SHP77 (cell line): Measurements from ENCODE around the gene MRPL18.
A peak's percentile ranks its signal among the peaks of the same experiment; 100 is the strongest.
"Not testable (repeated sequence)": the region's sequence is repeated elsewhere in the genome, so short reads cannot be mapped to it uniquely, and the experiment has no call there.

Source experiments
- DNase-seq, 2 experiments: peaks; one replicate each; lab custom pipeline; 2025; lab: John Stamatoyannopoulos, UW

Gene MRPL18

DNA sequence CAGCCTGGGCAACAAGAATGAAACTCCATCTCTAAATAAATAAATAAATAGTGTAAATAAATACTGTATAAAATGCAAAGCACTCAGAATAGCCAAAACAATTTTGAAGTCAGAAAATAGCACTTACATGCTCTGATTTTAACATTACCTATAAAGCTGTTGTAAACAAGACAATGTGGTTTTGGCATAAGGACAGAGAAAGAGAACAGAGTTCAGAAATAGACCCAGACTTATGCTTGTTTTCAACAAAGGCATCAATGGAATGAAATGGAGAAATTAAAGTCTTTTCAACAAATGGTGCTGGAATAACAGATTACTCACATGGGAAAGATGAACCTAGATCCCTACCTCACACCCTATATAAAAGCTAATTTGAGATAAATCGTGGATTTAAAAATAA, 18.1 kb upstream of the MRPL18 start:
- DNase-seq, result no peak

DNA sequence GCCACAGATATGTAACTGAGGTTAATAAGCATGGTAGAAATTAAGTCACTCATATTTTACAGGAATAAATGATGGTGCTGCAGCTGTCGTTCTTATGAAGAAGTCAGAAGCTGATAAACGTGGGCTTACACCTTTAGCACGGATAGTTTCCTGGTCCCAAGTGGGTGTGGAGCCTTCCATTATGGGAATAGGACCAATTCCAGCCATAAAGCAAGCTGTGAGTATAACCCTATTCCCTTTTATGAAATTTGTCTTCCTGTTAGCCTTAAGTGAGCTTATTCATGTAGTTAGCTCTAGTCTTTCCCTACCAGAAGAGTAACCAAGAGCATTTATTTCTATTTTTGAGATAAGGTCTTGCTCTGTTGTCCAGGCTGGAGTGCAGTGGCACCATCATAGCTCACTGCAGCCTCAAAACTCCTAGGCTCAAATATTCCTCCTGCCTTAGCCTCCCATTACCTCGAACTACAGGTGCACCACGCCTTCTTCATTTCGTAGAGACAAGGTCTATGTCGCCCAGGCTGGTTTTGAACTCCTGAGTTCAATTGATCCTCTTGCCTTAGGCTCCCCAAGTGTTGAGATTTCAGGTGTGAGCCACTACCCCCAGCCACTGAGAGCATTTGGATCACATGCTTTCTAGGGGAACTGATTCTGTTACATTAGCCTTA, 12.9 kb upstream of the MRPL18 start:
- no peak for DNase-seq

GRCh38 chr6:159778131-159778530, 12.1 kb upstream of the MRPL18 start:
- DNase-seq, result no peak

DNA sequence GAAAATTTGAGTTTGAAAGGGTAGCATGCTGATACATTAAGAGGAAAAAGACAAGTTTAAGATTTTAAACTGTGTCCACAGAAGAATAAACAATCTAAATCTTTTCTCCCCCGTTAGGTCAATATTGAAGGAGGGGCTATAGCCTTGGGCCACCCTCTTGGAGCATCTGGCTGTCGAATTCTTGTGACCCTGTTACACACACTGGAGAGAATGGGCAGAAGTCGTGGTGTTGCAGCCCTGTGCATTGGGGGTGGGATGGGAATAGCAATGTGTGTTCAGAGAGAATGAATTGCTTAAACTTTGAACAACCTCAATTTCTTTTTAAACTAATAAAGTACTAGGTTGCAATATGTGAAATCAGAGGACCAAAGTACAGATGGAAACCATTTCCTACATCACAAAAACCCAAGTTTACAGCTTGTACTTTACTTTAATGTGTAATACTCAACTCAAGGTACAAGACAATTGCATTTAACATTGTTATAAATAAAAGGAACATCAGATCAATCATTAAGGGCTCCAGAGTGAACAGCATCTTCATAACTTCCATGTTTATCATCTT, 11.6 kb upstream of the MRPL18 start:
- no peak for DNase-seq

DNA sequence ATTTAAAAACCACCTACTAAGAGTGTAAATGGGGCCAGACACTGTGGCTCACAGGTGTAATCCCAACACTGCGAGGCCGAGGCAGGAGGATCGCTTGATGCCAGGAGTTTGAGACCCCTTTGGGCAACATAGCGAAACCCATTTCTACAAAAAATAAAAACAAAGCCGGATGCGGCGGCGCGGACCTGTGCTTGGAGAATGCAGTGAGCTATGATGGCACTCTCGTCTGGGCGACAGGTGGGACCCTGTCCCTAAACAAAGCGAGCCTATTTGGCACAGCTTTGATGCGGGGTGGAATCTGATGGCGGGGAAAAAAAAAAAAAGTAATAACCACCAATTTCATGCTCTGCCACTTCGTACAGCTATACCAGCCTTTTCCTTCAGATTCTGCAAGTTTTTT, 2.0 kb upstream of the MRPL18 start:
- no peak for DNase-seq

- peak in 1 of 2 experiments; percentile 8 for DNase-seq
Measured at GRCh38 chr6:159788753-159789376, 1.4 kb upstream of the MRPL18 start.

DNA sequence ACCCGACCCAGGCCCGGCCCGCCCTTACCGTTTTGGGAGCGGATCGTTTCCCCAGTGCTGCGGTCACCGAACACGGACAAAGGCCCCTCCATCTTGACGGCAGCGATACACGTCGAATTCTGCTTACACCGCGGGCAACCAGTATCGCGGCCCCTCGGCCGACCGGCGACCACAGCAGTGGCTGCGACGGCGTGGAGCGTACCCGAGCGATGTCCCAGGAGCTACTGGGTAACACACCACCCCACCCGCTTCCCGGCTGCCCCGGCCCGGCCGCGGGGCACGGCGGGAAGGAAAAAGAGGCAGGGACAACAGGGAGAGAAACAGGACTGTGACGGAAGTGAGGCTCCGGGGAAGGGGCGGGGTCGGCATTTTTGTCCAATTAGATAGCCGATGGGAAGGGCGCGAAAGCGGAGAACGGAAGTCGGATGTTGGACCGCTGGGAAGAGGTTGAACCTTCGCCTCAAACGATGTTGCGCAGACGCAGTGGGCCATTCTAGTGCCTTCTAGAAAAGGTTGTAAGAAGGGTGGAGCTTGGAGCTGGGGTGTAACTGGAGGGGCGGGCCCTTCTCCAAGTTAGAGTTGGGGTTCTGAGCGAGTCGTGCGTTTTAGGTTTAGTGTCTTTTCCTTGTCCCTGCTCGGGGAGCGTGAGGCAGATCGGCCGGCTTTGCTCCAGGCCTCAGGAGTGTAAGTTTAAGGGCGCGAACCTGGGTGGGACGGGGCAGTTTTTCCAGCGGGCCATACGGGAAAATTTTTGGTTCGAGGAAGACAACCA, 704 bp upstream of the MRPL18 start, which contains the start of gene TCP1:
TSS of gene TCP1 (minus strand) at position 226 of the 772 bp plus-strand sequence. CDS start at position 92, 134 bp downstream.
- DNase-seq, result peak; percentile 98 to 99

DNA sequence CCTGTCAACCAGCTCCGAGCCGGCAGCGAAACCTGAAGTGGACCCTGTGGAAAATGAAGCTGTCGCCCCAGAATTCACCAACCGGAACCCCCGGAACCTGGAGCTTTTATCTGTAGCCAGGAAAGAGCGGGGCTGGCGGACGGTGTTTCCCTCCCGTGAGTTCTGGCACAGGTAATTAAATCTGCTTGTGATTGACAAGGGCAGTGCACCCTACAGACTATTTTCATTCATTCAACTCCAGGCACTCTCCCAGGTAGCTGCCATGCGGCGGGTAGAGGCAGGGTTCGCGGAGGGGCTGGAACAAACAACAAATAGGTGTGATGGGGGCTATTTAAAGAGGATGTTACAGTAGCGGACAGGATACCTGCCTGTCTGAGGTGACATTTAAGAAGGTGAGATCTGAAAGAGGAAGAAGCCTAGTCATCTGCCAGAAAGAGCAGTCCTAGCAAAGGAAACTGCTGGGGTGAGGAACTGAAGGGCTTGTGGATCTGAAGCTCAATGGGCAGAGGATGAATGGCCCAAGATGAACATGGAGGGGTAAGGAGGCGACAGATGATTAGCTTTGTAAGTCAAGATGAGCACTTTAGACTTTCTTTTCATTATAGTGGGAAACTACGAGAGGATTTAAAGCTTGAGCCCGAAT, 810 bp downstream of the MRPL18 start:
- DNase-seq, result no peak

GRCh38 chr6:159794976-159795375, 4.7 kb downstream of the MRPL18 start:
- DNase-seq, result not testable (repeated sequence)

DNA sequence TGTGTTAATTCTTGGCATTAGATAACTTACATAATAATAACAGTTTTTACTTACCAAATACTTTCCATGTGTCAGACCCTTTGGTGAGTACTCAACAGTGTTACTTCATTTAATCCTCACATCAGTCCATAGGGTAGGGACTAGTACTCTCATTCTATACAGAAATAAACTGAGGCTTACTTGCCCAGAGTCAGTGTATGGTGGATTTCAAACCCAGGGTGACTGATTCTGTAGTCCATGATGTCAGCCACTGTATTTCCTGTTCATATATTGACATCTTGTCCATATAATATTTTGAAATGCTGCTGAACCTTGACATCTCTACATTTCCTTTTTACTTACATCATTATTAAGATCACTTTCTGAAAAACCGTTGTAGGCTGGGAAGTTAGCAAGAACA, 7.3 kb downstream of the MRPL18 start:
- DNase-seq, result no peak

DNA sequence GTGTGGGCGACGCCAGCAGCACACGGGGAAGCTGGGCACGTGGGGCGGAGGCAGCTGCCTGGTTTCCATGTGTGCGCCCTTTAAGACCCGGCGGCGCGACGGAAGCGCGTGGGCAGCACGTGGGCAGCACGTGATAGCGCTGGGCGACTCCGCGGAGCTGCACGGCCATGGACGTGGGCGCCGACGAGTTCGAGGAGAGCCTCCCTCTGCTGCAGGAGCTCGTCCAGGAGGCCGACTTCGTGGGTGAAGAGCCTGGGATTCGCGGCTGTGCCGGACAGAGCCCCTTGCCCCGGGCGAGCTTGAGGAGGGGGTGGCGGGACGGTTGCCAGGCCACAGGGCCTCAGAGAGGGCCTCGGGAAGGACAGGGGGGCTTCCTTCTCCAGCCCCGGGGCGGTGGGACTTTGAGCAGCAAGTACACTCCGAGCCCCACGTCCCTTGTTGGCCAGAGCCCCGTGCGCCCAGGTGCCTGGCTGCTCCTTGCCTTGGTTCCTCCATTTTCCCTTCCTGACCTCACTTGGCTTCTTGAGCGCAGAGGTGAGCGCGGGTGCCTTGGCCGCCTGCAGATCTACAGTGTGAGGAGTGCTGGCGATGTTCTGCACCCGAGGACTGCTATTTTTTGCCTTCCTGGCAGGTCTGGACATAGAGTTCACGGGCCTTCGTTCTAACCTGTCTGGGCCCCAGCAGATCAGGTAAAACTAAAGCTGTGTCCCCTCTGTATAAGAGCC, 10.0 kb downstream of the MRPL18 start, which contains the start of gene PNLDC1:
TSS of gene PNLDC1 (plus strand) at position 136 of the 725 bp plus-strand sequence. CDS start at position 168, 32 bp downstream.
- no peak for DNase-seq

GRCh38 chr6:159801935-159802334, 11.7 kb downstream of the MRPL18 start:
- DNase-seq, result no peak

DNA sequence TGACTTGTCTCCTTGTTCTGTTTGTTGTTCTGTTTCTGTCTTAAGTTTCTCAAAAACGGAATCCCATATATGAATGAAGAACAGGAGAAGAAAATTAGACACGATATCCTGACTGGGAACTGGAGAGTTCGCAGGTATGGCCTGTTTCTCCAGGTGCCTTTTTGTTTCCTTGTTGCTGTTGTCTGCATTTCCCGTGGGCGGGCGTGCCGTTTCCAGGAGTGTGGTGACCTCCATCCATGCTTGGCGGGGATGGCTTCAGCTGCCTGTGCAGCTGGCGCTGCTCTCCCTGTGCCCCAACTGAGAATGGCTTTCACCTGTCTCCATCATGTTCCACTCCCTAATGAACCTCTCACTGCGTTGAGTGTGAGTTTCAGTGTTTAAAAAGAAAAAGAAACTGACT, 14.2 kb downstream of the MRPL18 start:
- no peak for DNase-seq

DNA sequence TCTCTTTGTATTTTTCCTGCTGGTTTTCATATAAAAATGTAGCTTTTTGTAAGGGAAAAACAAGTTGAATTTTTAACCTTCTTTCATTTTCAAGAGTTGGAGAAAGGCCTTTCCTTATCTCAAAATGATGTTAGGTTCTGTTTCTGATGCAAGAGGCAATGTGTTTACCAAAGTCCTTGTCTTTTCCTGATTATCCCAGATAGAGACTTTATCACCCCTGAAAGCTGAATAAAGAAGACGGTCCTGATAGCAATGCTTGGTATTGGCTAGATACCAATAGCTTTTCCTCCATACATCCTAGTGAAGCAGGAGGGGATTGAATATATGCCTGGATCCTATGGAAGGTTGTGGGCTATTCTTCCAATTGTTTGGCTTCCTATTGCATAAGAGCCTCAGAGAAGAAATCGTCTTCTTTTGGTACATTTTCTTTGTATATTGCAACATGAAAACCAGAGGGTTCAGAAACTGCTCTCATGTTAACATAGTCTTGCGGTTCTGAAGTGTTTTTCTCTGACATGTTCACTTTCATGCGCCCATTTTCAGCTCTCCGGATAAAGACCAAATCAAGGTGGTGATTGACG, 15.3 kb downstream of the MRPL18 start:
- DNase-seq, result no peak

DNA sequence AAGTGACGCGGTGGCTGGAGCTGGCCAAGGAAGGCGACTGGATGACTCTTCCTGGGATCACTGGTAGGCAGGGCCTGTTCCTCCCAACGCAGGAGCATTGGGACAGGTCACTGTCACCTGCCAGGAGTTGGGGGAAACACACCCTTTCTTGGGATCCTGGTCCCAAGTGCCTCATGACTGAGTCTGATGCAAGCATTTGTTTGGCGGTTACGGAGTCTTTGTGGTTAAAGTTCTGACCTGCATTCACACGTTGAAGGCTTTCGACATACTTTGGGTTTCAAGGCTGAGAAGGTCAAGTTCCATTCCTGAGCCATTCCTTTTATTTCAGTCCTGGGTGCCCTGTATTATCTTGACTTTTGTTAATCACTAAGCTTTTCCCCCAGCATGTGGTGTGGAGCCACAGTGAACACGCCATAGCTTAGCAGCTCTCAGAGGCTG, 15.8 kb downstream of the MRPL18 start:
- no peak for DNase-seq

DNA sequence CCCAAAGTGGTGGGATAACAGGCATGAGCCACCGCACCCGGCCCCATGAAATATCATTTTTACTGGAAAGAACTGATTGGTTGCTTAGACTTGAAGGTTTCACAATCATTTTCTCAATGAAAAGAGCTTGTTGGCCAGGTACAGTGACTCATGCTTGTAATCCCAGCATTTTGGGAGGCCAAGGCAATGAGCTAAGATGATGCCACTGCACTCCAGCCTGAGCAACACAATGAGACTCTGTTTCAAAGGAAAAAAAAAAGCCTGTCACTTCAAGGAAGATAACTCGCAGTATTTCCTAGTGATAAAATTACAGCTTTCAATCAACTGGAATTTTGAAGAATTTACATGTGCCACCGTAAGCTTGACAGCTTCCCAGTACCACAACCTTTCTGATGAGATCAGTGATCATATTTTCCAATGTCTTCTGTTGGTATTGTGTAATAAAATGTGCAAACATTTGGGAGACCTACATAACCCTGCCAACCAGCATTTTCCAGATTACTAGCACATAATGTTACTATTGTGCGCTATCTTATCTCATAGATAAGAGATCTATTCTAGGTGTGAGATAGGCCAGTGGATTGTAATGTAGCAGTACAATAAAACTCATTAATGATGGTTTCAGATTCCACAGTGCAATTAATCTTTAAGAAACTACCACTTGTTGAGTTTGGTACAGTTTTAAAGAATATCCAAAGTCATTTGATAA, 17.0 kb downstream of the MRPL18 start:
- no peak for DNase-seq

GRCh38 chr6:159808647-159809046, 18.4 kb downstream of the MRPL18 start:
- DNase-seq, result no peak

- no peak for DNase-seq
Measured at GRCh38 chr6:159809149-159809548, 18.9 kb downstream of the MRPL18 start.

- DNase-seq, result no peak
Measured at GRCh38 chr6:159813781-159814180, 23.5 kb downstream of the MRPL18 start.

DNA sequence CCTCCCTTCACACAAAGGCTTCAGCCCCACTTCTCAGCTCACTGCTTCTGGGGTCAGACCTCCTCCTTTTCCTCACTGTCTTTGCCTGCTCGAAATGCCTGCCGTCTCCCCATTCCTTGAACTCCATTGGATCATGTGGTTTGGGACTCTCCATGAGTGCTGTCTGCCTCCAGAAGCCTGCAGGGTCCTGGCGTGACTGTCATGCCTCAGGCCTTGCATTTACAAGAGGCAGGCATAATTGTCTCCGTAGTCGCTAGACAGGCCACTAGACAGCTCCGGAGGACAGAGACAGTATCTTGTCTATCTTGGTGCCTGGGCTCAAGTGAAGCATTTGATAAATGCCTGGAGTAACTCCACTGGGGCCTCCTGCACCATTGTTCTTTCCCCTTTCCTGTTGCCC, 25.1 kb downstream of the MRPL18 start:
- no peak for DNase-seq
